Measurements from ENCODE around the gene RECQL5.

DNA sequence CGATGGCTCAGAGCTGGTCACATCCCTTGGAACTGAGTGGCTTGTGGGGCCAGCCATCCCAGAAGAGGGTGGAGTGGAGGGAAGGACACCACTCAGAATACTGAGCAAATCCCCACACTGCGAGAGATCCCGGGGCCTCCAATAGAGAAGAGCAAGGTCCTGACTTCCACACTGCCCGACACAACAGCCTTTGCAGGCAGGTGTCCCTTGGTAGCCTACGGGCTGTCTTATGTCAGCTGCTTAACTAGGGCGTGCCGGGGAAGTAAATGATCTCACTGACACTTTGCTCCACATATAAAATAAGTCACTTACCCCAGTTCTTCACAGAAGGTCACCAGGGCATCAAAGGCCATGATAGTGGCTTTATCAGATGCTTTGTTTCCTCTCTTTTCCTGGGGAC, 16.1 kb downstream of the RECQL5 start:
- TF ChIP-seq SMC3 (conservative IDR thresholded peaks at IDR 0.05; ENCODE audit: poor library complexity) (no peak), POLR2AphosphoS5 (IDR thresholded peaks at IDR 0.05) (no peak), REST (IDR thresholded peaks at IDR 0.05; ENCODE audit: borderline replicate concordance) (no peak), RAD21 (conservative IDR thresholded peaks at IDR 0.05) (no peak), EZH2 (IDR thresholded peaks at IDR 0.05; ENCODE audit: borderline replicate concordance, insufficient read depth, low read length, poor library complexity, severe bottlenecking) (no peak)
- TF ChIP-seq, protein P1, sequence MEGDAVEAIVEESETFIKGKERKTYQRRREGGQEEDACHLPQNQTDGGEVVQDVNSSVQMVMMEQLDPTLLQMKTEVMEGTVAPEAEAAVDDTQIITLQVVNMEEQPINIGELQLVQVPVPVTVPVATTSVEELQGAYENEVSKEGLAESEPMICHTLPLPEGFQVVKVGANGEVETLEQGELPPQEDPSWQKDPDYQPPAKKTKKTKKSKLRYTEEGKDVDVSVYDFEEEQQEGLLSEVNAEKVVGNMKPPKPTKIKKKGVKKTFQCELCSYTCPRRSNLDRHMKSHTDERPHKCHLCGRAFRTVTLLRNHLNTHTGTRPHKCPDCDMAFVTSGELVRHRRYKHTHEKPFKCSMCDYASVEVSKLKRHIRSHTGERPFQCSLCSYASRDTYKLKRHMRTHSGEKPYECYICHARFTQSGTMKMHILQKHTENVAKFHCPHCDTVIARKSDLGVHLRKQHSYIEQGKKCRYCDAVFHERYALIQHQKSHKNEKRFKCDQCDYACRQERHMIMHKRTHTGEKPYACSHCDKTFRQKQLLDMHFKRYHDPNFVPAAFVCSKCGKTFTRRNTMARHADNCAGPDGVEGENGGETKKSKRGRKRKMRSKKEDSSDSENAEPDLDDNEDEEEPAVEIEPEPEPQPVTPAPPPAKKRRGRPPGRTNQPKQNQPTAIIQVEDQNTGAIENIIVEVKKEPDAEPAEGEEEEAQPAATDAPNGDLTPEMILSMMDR (IDR thresholded peaks at IDR 0.05; ENCODE audit: poor library complexity, severe bottlenecking): no peak

All from neural cell (in vitro differentiated cells).